PC-3 (cell line): ENCODE results near the gene EPHB1.

Experiments used
- EZH2 ChIP-seq: fragments of 300-600 bp; sonication (generic); IDR thresholded peaks from one replicate; pipeline ENCODE4 v1.6.1; 2017; ENCODE audit warnings: antibody characterized with exemption, mild to moderate bottlenecking, low read length; ENCODE audit not compliant: unreplicated experiment
- EZH2phosphoT487 ChIP-seq: fragments of 300-600 bp; sonication (generic); IDR thresholded peaks from 2 replicates; pipeline ENCODE4 v1.6.1; 2018; ENCODE audit warnings: mild to moderate bottlenecking, antibody characterized with exemption, low read length, borderline replicate concordance
- TF ChIP-seq, protein P1 (sequence below): fragments of 300-600 bp; sonication (generic); conservative IDR thresholded peaks from 2 replicates; pipeline ENCODE4 v1.5.1; 2017; ENCODE audit warnings: antibody characterized with exemption, low read depth, mild to moderate bottlenecking, low read length

- TF ChIP-seq, protein P1, sequence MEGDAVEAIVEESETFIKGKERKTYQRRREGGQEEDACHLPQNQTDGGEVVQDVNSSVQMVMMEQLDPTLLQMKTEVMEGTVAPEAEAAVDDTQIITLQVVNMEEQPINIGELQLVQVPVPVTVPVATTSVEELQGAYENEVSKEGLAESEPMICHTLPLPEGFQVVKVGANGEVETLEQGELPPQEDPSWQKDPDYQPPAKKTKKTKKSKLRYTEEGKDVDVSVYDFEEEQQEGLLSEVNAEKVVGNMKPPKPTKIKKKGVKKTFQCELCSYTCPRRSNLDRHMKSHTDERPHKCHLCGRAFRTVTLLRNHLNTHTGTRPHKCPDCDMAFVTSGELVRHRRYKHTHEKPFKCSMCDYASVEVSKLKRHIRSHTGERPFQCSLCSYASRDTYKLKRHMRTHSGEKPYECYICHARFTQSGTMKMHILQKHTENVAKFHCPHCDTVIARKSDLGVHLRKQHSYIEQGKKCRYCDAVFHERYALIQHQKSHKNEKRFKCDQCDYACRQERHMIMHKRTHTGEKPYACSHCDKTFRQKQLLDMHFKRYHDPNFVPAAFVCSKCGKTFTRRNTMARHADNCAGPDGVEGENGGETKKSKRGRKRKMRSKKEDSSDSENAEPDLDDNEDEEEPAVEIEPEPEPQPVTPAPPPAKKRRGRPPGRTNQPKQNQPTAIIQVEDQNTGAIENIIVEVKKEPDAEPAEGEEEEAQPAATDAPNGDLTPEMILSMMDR = no peak
- TF ChIP-seq EZH2phosphoT487 = no peak
- TF ChIP-seq EZH2 = no peak
These were observed 423.2 kb downstream of the EPHB1 start for GRCh38 chr3:135218304-135218703.
